GM19372 (cell line): ENCODE data around the gene ERGIC1.

ENCODE experiments used
- ATAC-seq: cut with Tn5 transposase; IDR thresholded peaks from one replicate; pipeline ENCODE4 v1.9.1; 2021; ENCODE audit warnings: mild to moderate bottlenecking, low read depth, moderate library complexity; ENCODE audit not compliant: unreplicated experiment

Gene ERGIC1

GRCh38 chr5:172939611-172940267 lies 105.7 kb downstream of the ERGIC1 start:
- no peak for ATAC-seq

GRCh38 chr5:172940268-172941066 lies 106.4 kb downstream of the ERGIC1 start:
- ATAC-seq: no peak

- ATAC-seq: no peak
Measured at GRCh38 chr5:172941067-172941516, 107.0 kb downstream of the ERGIC1 start.

- no peak for ATAC-seq
Measured at GRCh38 chr5:172942556-172942955, 108.5 kb downstream of the ERGIC1 start.

- no peak for ATAC-seq
Measured at GRCh38 chr5:172943283-172943841, 109.3 kb downstream of the ERGIC1 start.

- no peak for ATAC-seq
Measured at GRCh38 chr5:172943906-172944305, 109.9 kb downstream of the ERGIC1 start.

- ATAC-seq: no peak
Measured at GRCh38 chr5:172944741-172945140, 110.7 kb downstream of the ERGIC1 start.

GRCh38 chr5:172945151-172945550 lies 111.1 kb downstream of the ERGIC1 start:
- ATAC-seq: no peak

- no peak for ATAC-seq
Measured at GRCh38 chr5:172946146-172946545, 112.1 kb downstream of the ERGIC1 start.

- no peak for ATAC-seq
Measured at GRCh38 chr5:172949426-172949825, 115.4 kb downstream of the ERGIC1 start.

GRCh38 chr5:172950176-172950965 lies 116.3 kb downstream of the ERGIC1 start:
- no peak for ATAC-seq

- no peak for ATAC-seq
Measured at GRCh38 chr5:172951371-172952033, 117.5 kb downstream of the ERGIC1 start.

GRCh38 chr5:172952034-172952511 lies 118.0 kb downstream of the ERGIC1 start:
- ATAC-seq: no peak

GRCh38 chr5:172953776-172954675 lies 120.0 kb downstream of the ERGIC1 start:
- ATAC-seq: no peak

GRCh38 chr5:172954751-172955159 lies 120.7 kb downstream of the ERGIC1 start:
- ATAC-seq: no peak

GRCh38 chr5:172956228-172956627 lies 122.2 kb downstream of the ERGIC1 start:
- no peak for ATAC-seq

GRCh38 chr5:172956936-172957335 lies 122.9 kb downstream of the ERGIC1 start:
- ATAC-seq: no peak

- no peak for ATAC-seq
Measured at GRCh38 chr5:172957458-172957857, 123.4 kb downstream of the ERGIC1 start.
